Transverse colon (tissue), 4 donors: ENCODE data around the gene KLHL9.

Experiments used
- CTCF ChIP-seq, 5 experiments: fragments of 200-600 bp in 3 of 5; fragments of 450-650 bp in 2 of 5; sonication (generic) in 3 of 5; IDR thresholded peaks; 1 replicate in 2 of 5; 2 replicates in 3 of 5; pipeline ENCODE4 v1.5.1; 2016 to 2017; ENCODE audit warnings: antibody characterized with exemption in 5 of 5, inconsistent platforms in 3 of 5, mild to moderate bottlenecking in 2 of 5, moderate library complexity in 1 of 5
- POLR2A ChIP-seq: fragments of 450-650 bp; IDR thresholded peaks from one replicate; pipeline ENCODE4 v1.6.1; 2016; ENCODE audit warnings: antibody characterized with exemption, mild to moderate bottlenecking, moderate library complexity
- POLR2AphosphoS5 ChIP-seq, 3 donors: sonication (generic); formaldehyde crosslinking; IDR thresholded peaks; one replicate each; pipeline ENCODE4 v1.6.1; 2016; ENCODE audit warnings: antibody characterized with exemption in 3 of 3

- TF ChIP-seq CTCF (IDR thresholded peaks at IDR 0.05) = no peak
- TF ChIP-seq POLR2AphosphoS5 (IDR thresholded peaks at IDR 0.05) = no peak
- no peak for TF ChIP-seq POLR2A
Measured at GRCh38 chr9:21324047-21324446, 11.2 kb downstream of the KLHL9 start.
